ENCODE results near the gene RPL32.

RPL32 gene

GRCh38 chr3:12841149-12841969, at the start of gene RPL32:
RPL32 (minus strand) TSS chr3:12841565; CDS start chr3:12840237, 1,328 bp downstream.
- peaks cover 49% of the 10 kb centered on the region for H4K20me1 ChIP-seq (ENCODE audit: insufficient read depth, low read length, poor library complexity, severe bottlenecking)
- no peaks in the 10 kb centered on the region for H3K9me3 ChIP-seq (ENCODE audit: insufficient read depth, low read depth, low read length)
- H3K9me2 ChIP-seq (replicated peaks; ENCODE audit: low read depth, low read length), result no peaks in the 10 kb centered on the region
- peak within 1 kb of the TSS; percentile 98 for H3K9ac ChIP-seq (ENCODE audit: low read depth, low read length, poor library complexity, severe bottlenecking)
- peaks cover 38% of the 10 kb centered on the region for H3K36me3 ChIP-seq (ENCODE audit: insufficient read depth, low read length)
- H3K4me1 ChIP-seq (ENCODE audit: insufficient read depth, low read length, poor library complexity, severe bottlenecking), result peaks cover 26% of the 10 kb centered on the region
- peaks cover 11% of the 10 kb centered on the region for H3K27me3 ChIP-seq (ENCODE audit: insufficient read depth, low read length, poor library complexity, severe bottlenecking)
- H3K4me3 ChIP-seq (ENCODE audit: low read length, poor library complexity, severe bottlenecking), result peak within 1 kb of the TSS; percentile 100
- TF ChIP-seq CTCF (conservative IDR thresholded peaks at IDR 0.05; ENCODE audit: low read length) (peak; percentile 81), EZH2phosphoT487 (IDR thresholded peaks at IDR 0.05; ENCODE audit: borderline replicate concordance) (no peak)
- H2AFZ ChIP-seq (ENCODE audit: low read length), result peak within 1 kb of the TSS; percentile 86
- H3F3A ChIP-seq (ENCODE audit: low read depth), result no peaks in the 10 kb centered on the region
- peaks cover 51% of the 10 kb centered on the region for H3K79me2 ChIP-seq (ENCODE audit: insufficient read depth, low read length)
- peak within 1 kb of the TSS; percentile 96 for H3K4me2 ChIP-seq (ENCODE audit: low read depth, low read length, poor library complexity, severe bottlenecking)

- H3K79me2 ChIP-seq (ENCODE audit: insufficient read depth, low read length), result no peaks in the 10 kb centered on the region
- no peaks in the 10 kb centered on the region for H3K36me3 ChIP-seq (ENCODE audit: insufficient read depth, low read length)
- H3K4me3 ChIP-seq (ENCODE audit: low read length, poor library complexity, severe bottlenecking), result no peak overlapping the region
- no peaks in the 10 kb centered on the region for H4K20me1 ChIP-seq (ENCODE audit: insufficient read depth, low read length, poor library complexity, severe bottlenecking)
- no peak overlapping the region for H2AFZ ChIP-seq (ENCODE audit: low read length)
- no peak overlapping the region for H3K9ac ChIP-seq (ENCODE audit: low read depth, low read length, poor library complexity, severe bottlenecking)
- H3F3A ChIP-seq (ENCODE audit: low read depth), result no peaks in the 10 kb centered on the region
- no peak for TF ChIP-seq CTCF (conservative IDR thresholded peaks at IDR 0.05; ENCODE audit: low read length)
- TF ChIP-seq EZH2phosphoT487 (IDR thresholded peaks at IDR 0.05; ENCODE audit: borderline replicate concordance), result no peak
- H3K4me2 ChIP-seq (ENCODE audit: low read depth, low read length, poor library complexity, severe bottlenecking), result no peak overlapping the region
- H3K9me2 ChIP-seq (replicated peaks; ENCODE audit: low read depth, low read length), result no peaks in the 10 kb centered on the region
- H3K9me3 ChIP-seq (ENCODE audit: insufficient read depth, low read depth, low read length), result no peaks in the 10 kb centered on the region
- H3K4me1 ChIP-seq (ENCODE audit: insufficient read depth, low read length, poor library complexity, severe bottlenecking), result peaks cover 9% of the 10 kb centered on the region
- no peaks in the 10 kb centered on the region for H3K27me3 ChIP-seq (ENCODE audit: insufficient read depth, low read length, poor library complexity, severe bottlenecking)
Measured at GRCh38 chr3:12890610-12891390, 49.4 kb upstream of the RPL32 start.

- Histone ChIP-seq H3K27me3 (ENCODE audit: insufficient read depth, low read length, poor library complexity, severe bottlenecking) (no peaks in the 10 kb centered on the region), H4K20me1 (ENCODE audit: insufficient read depth, low read length, poor library complexity, severe bottlenecking) (no peaks in the 10 kb centered on the region), H2AFZ (ENCODE audit: low read length) (no peak overlapping the region), H3K4me2 (ENCODE audit: low read depth, low read length, poor library complexity, severe bottlenecking) (no peak overlapping the region), H3K9me2 (replicated peaks; ENCODE audit: low read depth, low read length) (no peaks in the 10 kb centered on the region), H3K4me1 (ENCODE audit: insufficient read depth, low read length, poor library complexity, severe bottlenecking) (no peaks in the 10 kb centered on the region), H3F3A (ENCODE audit: low read depth) (no peaks in the 10 kb centered on the region), H3K79me2 (ENCODE audit: insufficient read depth, low read length) (no peaks in the 10 kb centered on the region), H3K4me3 (ENCODE audit: low read length, poor library complexity, severe bottlenecking) (no peak overlapping the region), H3K9ac (ENCODE audit: low read depth, low read length, poor library complexity, severe bottlenecking) (no peak overlapping the region), H3K36me3 (ENCODE audit: insufficient read depth, low read length) (no peaks in the 10 kb centered on the region), H3K9me3 (ENCODE audit: insufficient read depth, low read depth, low read length) (no peaks in the 10 kb centered on the region)
- TF ChIP-seq CTCF (conservative IDR thresholded peaks at IDR 0.05; ENCODE audit: low read length) (no peak), EZH2phosphoT487 (IDR thresholded peaks at IDR 0.05; ENCODE audit: borderline replicate concordance) (no peak)
Measured at GRCh38 chr3:12886736-12887135, 45.4 kb upstream of the RPL32 start.
